Stimulated activated CD4-positive, alpha-beta T cell treated with anti-CD3 and anti-CD28 coated beads, Interleukin-2, amount 100 ng/mL, for 48 hours (primary cell): ENCODE results near the gene SNX3.
"Not testable (repeated sequence)": the region's sequence is repeated elsewhere in the genome, so short reads cannot be mapped to it uniquely, and the experiment has no call there.

ENCODE experiments used
- DNase-seq, 2 donors: peaks; one replicate each; pipeline ENCODE4 v3.0.0-alpha.2; 2020

Gene SNX3

GRCh38 chr6:108254433-108255410 is 6.1 kb downstream of the SNX3 start:
- no peak for DNase-seq

DNA sequence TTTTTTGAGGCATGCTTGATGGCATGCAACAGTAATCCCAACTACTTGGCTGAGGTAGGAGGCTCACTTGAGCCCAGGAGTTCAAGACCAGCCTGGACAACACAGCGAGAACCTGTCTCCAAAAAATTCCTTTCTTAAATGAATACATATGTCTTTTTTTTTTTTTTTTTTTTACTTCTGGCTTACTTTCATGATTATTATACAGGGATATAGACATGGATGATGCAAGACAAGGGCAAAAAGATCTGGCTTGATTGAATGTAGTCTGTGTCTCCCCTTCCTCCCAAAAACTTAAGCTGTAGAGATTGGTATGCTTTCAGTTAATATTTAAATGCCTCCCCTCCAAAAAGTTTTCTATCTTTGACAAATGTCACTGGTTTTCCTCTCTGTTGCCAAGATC is 7.6 kb downstream of the SNX3 start:
- DNase-seq = no peak

DNA sequence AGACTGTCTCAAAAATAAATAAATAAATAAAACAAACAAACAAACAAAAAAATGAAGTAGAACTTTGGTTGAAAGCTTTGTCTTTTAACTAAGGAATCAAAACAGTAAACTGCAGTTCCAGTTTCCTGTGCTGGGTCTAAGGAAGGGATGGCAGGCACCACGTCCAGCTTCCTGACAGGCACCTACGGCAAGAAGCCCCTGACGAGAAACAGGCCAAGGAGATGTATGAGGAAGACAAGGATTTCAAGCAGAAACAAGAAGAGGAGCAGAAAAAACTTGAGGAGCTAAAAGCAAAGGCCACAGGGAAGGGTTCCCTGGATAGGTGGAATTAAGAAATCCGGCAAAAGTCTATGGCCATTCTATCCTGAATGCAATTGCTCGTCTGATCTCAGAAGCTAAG is 8.8 kb downstream of the SNX3 start:
- no peak for DNase-seq

- no peak for DNase-seq
Observed at GRCh38 chr6:108251252-108251651, 9.6 kb downstream of the SNX3 start.

- no peak for DNase-seq
Observed at GRCh38 chr6:108250240-108250866, 10.5 kb downstream of the SNX3 start.

- DNase-seq = no peak
Observed at GRCh38 chr6:108247965-108248536, 12.8 kb downstream of the SNX3 start.

DNA sequence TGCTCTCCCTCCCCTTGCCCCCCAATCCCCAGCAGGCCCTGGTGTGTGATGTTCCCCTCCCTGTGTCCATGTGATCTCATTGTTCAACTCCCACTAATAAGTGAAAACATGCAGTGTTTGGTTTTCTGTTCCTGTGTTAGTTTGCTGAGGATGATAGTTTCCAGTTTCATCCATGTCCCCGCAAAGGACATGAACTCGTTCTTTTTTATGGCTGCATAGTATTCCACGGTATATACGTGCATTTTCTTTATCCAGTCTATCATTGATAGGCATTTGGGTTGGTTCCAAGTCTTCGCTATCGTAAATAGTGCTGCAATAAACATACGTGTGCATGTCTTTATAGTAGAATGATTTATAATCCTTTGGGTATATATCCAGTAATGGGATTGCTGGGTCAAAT is 15.7 kb downstream of the SNX3 start:
- DNase-seq = not testable (repeated sequence)

DNA sequence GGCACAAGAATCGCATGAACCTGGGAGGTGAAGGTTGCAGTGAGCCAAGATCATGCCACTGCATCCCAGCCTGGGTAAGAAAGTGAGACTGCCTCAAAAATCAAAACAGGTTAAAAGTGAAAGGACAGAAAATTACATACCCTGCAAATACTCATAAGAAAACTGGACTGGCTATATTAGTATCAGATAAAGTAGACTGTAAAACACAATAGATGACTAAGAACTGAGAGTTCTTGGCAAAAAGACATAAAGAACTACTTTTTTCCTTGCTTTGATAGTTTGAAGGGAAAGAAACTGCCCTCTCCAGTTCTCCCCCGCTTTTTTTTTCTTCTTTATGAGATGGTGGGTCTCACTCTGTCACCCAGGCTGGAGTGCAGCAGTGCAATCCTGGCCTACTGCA is 17.0 kb downstream of the SNX3 start:
- no peak for DNase-seq

- no peak for DNase-seq
Observed at GRCh38 chr6:108242721-108243120, 18.1 kb downstream of the SNX3 start.

DNA sequence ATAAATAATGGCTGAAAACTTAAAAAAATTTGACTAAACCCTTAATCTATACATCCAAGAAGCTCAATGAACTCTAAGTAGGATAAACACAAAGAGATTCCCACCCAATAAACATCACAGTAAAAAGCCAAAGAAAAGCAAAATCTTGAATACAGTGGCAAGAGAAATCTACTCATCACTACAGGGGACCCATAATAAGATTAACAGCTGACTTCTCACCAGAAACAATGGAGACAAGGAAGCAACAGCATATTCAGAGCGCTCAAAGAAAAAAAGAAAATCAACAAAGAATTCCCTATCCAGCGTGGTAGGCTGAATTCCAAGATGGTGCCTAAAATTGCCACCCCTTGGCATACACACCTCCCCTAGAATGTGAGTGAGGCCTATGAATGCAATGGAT is 18.6 kb downstream of the SNX3 start:
- no peak for DNase-seq

DNA sequence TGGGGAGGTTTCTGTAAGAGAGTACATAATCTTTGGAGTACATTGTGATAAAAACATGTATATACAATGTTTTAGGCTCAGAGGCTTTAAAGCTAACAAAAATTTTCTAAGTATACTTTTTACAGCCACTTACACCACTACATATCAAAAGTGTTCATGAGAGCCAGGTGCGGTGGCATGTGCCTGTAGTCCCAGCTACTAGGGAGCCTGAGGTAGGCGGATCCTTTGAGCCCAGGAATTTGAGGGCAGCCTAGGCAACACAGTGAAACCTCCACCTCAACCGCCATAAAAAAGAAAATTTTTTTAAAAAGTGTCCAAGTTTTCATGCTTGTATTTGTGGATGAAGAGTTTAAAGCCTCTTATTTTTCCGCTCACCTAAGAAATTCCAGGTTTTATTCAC is 22.5 kb downstream of the SNX3 start:
- DNase-seq = no peak

- DNase-seq = no peak
Observed at GRCh38 chr6:108236791-108237190, 24.0 kb downstream of the SNX3 start.

- no peak for DNase-seq
Observed at GRCh38 chr6:108235127-108235526, 25.7 kb downstream of the SNX3 start.

- DNase-seq = no peak
Observed at GRCh38 chr6:108228416-108228815, 32.4 kb downstream of the SNX3 start.

- no peak for DNase-seq
Observed at GRCh38 chr6:108227290-108227689, 33.5 kb downstream of the SNX3 start.

DNA sequence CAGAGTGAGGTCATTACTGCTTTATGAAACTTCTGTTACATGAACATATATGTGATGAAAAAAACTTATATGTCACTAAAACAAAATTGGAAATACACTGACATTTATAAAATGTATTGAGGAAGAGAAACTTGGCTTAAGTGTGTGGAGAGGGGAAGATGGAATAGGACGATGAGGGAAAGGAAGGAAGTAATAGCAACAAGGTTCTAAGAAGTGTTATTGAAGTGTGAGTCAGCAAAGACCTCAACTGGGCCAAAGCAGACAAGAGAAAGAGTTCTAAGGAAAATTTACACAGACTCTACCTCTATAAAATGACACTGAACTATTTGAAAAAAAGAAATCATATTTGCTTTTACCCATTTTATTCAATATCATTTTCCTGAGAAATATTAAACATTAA is 38.3 kb downstream of the SNX3 start:
- DNase-seq = no peak

GRCh38 chr6:108222064-108222463 is 38.8 kb downstream of the SNX3 start:
- DNase-seq = no peak

- DNase-seq = no peak
Observed at GRCh38 chr6:108211671-108212070, 49.2 kb downstream of the SNX3 start.

DNA sequence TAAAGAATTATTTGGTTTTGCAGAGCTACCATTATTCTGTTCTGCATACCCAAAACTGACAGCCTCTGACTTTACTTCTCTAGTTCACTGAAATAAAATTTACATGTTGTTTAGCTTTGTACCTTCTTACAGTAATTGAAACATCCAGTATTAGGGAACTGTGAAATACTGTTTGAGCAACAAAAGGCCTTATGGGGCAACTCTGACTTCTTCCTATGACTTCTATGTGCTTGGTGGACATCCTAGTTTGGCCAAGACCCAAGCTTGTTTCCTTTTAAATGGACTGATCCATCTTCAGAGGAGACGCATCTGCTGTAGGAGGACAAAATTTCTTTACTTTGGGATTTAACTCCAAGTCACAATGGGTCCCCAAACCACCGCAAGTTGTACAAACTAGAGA is 50.3 kb downstream of the SNX3 start:
- DNase-seq = no peak

DNA sequence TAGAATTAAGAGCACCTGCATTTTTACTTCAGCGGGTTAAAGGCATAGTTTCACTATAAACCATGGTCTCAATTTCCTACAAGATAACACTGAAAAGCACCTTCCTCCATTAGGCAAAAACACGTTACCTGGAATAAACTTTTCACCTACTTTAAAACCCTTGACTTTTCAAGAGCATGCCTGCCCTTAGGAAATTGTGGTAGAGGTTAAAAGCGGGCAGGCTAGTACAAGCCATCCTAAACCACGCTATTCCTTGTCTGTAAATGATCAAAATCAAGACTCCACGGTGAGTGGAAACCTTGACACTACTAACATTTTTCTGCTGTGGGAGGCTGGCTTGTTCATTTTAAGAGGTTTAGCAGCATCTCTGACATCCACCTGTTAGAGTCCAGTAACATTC is 51.1 kb downstream of the SNX3 start:
- no peak for DNase-seq

DNA sequence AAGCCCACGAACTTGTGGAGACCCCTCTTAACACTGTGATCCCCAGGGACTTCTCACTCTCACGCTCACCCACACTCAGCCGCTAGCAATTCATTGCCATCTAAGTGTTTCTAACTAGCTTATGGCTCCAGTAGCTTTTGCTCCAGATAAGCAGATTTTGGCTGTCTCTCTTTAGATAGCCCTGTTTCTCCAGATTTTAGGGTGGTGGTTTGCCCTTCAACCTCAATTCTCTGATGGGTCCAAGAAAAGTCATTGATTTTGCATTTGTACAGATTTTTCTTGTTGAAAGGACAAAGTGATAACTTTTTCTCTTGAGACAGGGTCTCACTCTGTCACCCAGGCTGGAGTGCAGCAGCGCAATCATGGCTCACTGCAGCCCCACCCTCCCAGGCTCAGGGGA is 53.8 kb downstream of the SNX3 start:
- DNase-seq = no peak

DNA sequence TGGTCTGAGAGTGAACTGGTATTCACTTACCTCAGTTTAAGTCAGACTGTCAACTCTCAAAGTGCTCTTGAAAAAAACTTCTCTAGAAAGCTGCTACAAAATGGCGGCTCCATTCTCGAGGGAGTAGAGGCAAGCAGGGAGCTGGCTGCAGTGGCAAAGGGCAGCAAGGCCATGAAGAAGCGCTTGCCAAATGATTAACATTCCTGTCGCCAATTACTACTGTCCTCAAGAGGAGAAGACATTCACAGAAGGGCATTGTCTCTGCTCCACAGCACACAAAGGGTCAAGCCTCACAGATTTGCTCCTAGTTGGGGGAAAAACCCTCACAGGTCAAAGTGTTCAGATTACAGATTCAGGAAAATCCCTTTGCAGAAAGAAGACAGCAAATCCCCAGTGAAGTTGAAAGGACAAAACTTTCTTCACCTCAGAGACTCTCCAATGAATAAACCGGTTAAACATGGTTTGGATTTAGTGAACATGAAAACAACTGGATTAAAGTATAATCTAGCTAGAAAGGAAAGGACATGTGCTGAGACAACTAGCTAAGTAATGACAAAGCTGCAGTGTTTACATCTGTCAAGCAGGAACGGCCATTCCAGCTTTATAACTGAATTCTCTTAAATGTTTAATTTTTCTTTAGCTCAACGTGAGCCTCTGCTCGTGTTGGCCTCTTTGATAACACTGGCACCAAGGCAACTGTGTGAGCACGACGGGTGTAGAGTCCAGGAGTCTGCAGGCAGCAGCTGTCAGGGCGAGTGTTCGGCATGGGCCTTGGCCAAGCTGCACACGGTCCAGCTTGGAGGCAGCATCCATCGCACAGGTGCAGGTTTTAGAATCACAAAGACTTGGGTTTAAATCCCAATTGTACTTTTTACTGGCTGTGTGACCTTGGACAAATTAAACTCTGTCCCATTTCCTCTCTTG is 57.4 kb downstream of the SNX3 start:
- DNase-seq = no peak

GRCh38 chr6:108200631-108201030 is 60.2 kb downstream of the SNX3 start:
- no peak for DNase-seq
